GM12872 (cell line): ENCODE measurements around the gene APOBEC3H.

ENCODE experiments used
- CTCF ChIP-seq: IDR thresholded peaks from 3 replicates; pipeline ENCODE4 v1.5.1; 2011; ENCODE audit warnings: low read depth, mild to moderate bottlenecking, low read length, moderate library complexity; ENCODE audit not compliant: insufficient read depth

Gene APOBEC3H

GRCh38 chr22:39136317-39136716, 39.3 kb downstream of the APOBEC3H start:
- TF ChIP-seq CTCF = no peak

DNA sequence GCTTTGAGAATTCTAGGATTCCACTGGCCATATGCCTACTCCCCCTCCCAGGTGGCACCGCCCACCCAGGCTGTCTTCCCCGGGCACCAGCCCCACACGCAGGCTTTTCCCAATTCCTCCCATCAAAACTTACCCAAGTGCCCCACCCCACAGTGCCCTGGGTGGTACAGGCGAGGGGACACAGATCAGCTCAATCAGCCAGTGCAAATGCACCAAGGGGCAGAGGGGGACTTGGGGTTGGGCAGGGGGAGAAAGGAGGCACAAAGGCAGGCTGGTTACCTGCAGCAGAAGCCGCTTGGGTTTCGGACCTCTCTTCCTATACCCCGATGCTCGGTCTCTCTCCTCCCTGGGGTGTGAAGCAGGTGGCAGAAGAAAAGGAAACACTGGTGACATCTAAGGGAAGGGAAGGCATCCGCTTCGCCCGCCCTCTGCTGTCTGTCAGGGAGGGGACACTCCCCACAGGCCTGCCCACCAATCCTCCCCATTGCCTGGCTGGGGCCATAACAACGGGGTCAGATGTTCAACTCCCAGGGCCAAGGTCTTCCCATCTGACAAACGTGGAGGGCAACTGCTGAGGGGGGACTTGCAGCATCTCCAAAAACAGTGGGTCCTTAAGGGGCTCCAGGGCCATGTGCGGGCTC, 41.4 kb downstream of the APOBEC3H start:
- TF ChIP-seq CTCF = no peak

DNA sequence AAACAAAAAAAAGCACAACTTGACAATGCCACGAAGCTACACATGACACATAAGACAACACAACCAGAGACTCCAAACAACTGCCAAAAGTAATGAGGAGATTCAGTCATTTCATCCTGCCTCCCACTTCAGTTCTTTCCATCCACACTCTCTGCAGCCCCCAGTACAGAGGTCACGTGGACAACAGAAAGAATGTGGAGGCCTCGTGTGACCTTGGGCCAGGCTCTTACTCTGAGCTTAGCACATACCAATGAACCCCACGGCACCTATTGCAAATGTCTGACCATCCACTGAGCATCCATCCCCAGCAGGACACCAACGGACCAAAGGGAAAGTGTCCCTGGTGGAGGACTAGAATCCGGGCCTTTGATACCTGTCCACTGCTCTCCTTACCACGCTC, 42.9 kb downstream of the APOBEC3H start:
- TF ChIP-seq CTCF = no peak

GRCh38 chr22:39142088-39142680, 45.1 kb downstream of the APOBEC3H start:
- TF ChIP-seq CTCF = no peak

- TF ChIP-seq CTCF = no peak
Measured at GRCh38 chr22:39144101-39144767, 47.2 kb downstream of the APOBEC3H start.

GRCh38 chr22:39146256-39147101, 49.4 kb downstream of the APOBEC3H start:
- TF ChIP-seq CTCF = no peak

GRCh38 chr22:39147335-39148025, 50.4 kb downstream of the APOBEC3H start:
- TF ChIP-seq CTCF = no peak
